Measurements from ENCODE around the gene ALLC.

GRCh38 chr2:3667151-3667631 lies 9.2 kb downstream of the ALLC start:
- TF ChIP-seq CTCF (IDR thresholded peaks at IDR 0.05) (no peak), POLR2A (IDR thresholded peaks at IDR 0.05) (no peak)
